Vagina (tissue), 2 donors: Measurements from ENCODE around the gene ARSD.

Experiments
- CTCF ChIP-seq, 3 experiments: fragments of 450-650 bp in 2 of 3; fragments of 200-600 bp in 1 of 3; sonication (generic) in 1 of 3; IDR thresholded peaks; one replicate each; pipeline ENCODE4 v1.5.1; 2017 to 2019; ENCODE audit warnings: antibody characterized with exemption in 3 of 3, mild to moderate bottlenecking in 2 of 3, moderate library complexity in 2 of 3
- POLR2A ChIP-seq, 2 donors: fragments of 450-650 bp; IDR thresholded peaks; one replicate each; pipeline ENCODE4 v1.6.1; 2017; ENCODE audit warnings: antibody characterized with exemption in 2 of 2, mild to moderate bottlenecking in 2 of 2, moderate library complexity in 2 of 2

DNA sequence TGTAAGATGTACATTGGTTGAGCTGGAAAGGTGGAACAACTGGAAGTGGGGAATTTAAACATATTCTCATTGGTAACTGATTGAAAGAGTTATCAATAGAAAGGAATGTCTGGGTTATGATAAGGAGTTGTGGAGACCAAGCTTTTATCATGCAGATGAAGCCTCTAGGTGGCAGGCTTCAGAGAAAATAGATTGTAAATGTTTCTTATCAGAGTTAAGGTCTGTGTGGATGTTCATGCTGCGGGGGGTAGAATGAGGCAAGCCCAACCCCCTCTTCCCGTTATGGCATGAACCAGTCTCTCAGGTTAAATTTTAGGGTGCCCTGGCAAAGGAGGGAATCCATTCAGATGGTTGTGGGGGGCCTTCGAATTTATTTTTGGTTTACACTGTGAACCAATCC is 16.0 kb downstream of the ARSD start:
- TF ChIP-seq POLR2A (IDR thresholded peaks at IDR 0.05), result no peak
- no peak for TF ChIP-seq CTCF (IDR thresholded peaks at IDR 0.05)
